22Rv1 (cell line): ENCODE measurements around the gene AOAH.

Experiments
- ZFX ChIP-seq: fragments of 450-650 bp; IDR thresholded peaks from 2 replicates; pipeline ENCODE4 v1.6.1; 2017; ENCODE audit warnings: antibody characterized with exemption, borderline replicate concordance
- TF ChIP-seq, protein P1 (sequence below): fragments of 450-650 bp; IDR thresholded peaks from 2 replicates; pipeline ENCODE4 v1.5.1; 2017; ENCODE audit warnings: mild to moderate bottlenecking

GRCh38 chr7:36475011-36475342 lies 249.3 kb downstream of the AOAH start:
- TF ChIP-seq, protein P1, sequence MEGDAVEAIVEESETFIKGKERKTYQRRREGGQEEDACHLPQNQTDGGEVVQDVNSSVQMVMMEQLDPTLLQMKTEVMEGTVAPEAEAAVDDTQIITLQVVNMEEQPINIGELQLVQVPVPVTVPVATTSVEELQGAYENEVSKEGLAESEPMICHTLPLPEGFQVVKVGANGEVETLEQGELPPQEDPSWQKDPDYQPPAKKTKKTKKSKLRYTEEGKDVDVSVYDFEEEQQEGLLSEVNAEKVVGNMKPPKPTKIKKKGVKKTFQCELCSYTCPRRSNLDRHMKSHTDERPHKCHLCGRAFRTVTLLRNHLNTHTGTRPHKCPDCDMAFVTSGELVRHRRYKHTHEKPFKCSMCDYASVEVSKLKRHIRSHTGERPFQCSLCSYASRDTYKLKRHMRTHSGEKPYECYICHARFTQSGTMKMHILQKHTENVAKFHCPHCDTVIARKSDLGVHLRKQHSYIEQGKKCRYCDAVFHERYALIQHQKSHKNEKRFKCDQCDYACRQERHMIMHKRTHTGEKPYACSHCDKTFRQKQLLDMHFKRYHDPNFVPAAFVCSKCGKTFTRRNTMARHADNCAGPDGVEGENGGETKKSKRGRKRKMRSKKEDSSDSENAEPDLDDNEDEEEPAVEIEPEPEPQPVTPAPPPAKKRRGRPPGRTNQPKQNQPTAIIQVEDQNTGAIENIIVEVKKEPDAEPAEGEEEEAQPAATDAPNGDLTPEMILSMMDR, result no peak
- TF ChIP-seq ZFX, result no peak
